IgD-negative memory B cell (primary cell): ENCODE measurements around the gene NCAPG2. TPM values are rescaled to one million over a fixed set of nuclear protein-coding genes. Genes with fewer than 3 reads are reported as not detected.

Source experiments
- H3K27ac Mint-ChIP-seq, 3 donors: one replicate each; pipeline ENCODE4 v1.8.0; 2020 to 2022; ENCODE audit warnings: mild to moderate bottlenecking in 3 of 3, mixed read lengths in 3 of 3, moderate library complexity in 1 of 3
- H3K27me3 Mint-ChIP-seq: one replicate; pipeline ENCODE4 v1.8.0; 2021; ENCODE audit warnings: mixed read lengths
- H3K36me3 Mint-ChIP-seq: one replicate; pipeline ENCODE4 v1.8.0; 2020; ENCODE audit warnings: mild to moderate bottlenecking, mixed read lengths
- H3K4me1 Mint-ChIP-seq, 3 donors: one replicate each; pipeline ENCODE4 v1.8.0; 2020 to 2022; ENCODE audit warnings: mixed read lengths in 3 of 3, mild to moderate bottlenecking in 1 of 3
- H3K4me3 Mint-ChIP-seq, 4 donors: one replicate each; pipeline ENCODE4 v1.8.0; 2020 to 2022; ENCODE audit warnings: mild to moderate bottlenecking in 4 of 4, mixed read lengths in 4 of 4, moderate library complexity in 3 of 4
- H3K9me3 Mint-ChIP-seq, 3 donors: one replicate each; pipeline ENCODE4 v1.8.0; 2020 to 2021; ENCODE audit warnings: mixed read lengths in 3 of 3, mild to moderate bottlenecking in 1 of 3
- polyA plus RNA-seq: library from polyadenylated mRNA; unstranded; fragments of 300-500 nt; fragmentation: Illumina TruSeq; gene quantifications from one replicate; pipeline ENCODE4 v1.2.3, GENCODE V29; 2021

NCAPG2 gene
- polyA plus RNA-seq, 1 donor from 2014 or later: 2.0 TPM

GRCh38 chr7:158586499-158587161 lies 118.0 kb downstream of the NCAPG2 start:
- no peaks in the 10 kb centered on the region for H3K36me3 Mint-ChIP-seq
- no peak overlapping the region for H3K27ac Mint-ChIP-seq
- H3K27me3 Mint-ChIP-seq: peaks cover 40% of the 10 kb centered on the region
- H3K4me1 Mint-ChIP-seq: peaks cover 5 to 9% (median 6%) of the 10 kb centered on the region in 3 donors
- peak overlapping the region in 1 of 4 donors; percentile 50 for H3K4me3 Mint-ChIP-seq
- H3K9me3 Mint-ChIP-seq: peaks cover 0 to 6% (median 0%) of the 10 kb centered on the region in 3 donors

GRCh38 chr7:158585721-158586498 lies 118.7 kb downstream of the NCAPG2 start:
- peaks cover 0 to 9% (median under 1%) of the 10 kb centered on the region in 3 donors for H3K9me3 Mint-ChIP-seq
- H3K27ac Mint-ChIP-seq: peak overlapping the region in 1 of 3 donors; percentile 59
- peaks cover 40% of the 10 kb centered on the region for H3K27me3 Mint-ChIP-seq
- peaks cover 6 to 11% (median 7%) of the 10 kb centered on the region in 3 donors for H3K4me1 Mint-ChIP-seq
- no peaks in the 10 kb centered on the region for H3K36me3 Mint-ChIP-seq
- peak overlapping the region in 3 of 4 donors; percentile 50 to 87 (median 78) for H3K4me3 Mint-ChIP-seq

DNA sequence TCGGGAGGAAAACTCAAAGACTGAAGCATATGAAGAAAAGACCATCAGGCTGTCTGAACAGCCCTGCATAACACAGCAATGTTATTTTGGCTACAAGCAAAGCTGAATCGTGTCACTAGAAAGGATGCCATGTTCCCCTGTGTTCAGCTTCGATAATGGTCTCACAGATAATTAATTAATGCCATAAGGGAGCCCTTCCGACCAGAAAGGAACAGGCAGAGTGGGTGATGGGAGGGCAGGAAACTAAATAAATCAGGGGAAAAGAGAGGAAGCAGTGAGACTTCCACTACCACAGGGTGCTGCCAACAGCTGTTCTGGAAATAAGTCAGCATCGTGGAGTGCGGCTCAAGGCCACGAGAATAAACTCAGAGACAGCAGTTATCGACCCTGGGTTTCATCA lies 120.2 kb downstream of the NCAPG2 start:
- no peak overlapping the region for H3K4me3 Mint-ChIP-seq
- peaks cover 40% of the 10 kb centered on the region for H3K27me3 Mint-ChIP-seq

DNA sequence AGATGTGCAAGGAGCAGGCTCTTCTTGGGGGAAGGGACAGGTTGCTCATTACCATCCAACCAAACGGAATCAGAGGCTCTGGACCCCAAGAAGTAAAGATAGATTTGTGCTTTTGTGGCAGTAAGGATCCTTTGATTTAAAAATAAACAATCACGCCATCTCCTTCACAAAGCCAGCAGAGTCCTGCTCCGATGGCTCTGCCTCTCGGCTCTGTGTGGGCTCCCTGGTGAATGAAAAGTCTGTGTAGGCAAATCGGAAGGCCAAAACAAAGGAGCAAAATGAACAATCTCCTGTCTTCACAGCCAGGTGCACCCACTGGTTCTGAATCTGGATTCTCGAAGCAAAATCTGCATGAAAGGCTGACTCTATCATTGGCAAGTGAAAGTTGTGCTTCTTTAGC lies 120.8 kb downstream of the NCAPG2 start:
- Mint-ChIP-seq H3K9me3 (peaks cover 4 to 18% (median 9%) of the 10 kb centered on the region in 3 donors), H3K36me3 (no peaks in the 10 kb centered on the region)

More for the DNA sequence above, 120.2 kb downstream of the NCAPG2 start:
- Mint-ChIP-seq H3K27ac (no peak overlapping the region), H3K36me3 (no peaks in the 10 kb centered on the region), H3K4me1 (peaks cover 6 to 11% (median 9%) of the 10 kb centered on the region in 3 donors), H3K9me3 (peaks cover 4 to 13% (median 9%) of the 10 kb centered on the region in 3 donors)

GRCh38 chr7:158583143-158583542 lies 121.5 kb downstream of the NCAPG2 start:
- Mint-ChIP-seq H3K4me3 (no peak overlapping the region), H3K4me1 (peaks cover 6 to 11% (median 7%) of the 10 kb centered on the region in 3 donors), H3K27ac (no peak overlapping the region), H3K36me3 (peaks cover 1% of the 10 kb centered on the region), H3K9me3 (peaks cover 4 to 19% (median 9%) of the 10 kb centered on the region in 3 donors), H3K27me3 (peaks cover 34% of the 10 kb centered on the region)

More for the DNA sequence above, 120.8 kb downstream of the NCAPG2 start:
- Mint-ChIP-seq H3K27ac (no peak overlapping the region), H3K4me3 (peak overlapping the region in 1 of 4 donors; percentile 14), H3K27me3 (peaks cover 37% of the 10 kb centered on the region), H3K4me1 (peaks cover 6 to 11% (median 9%) of the 10 kb centered on the region in 3 donors)

- H3K27ac Mint-ChIP-seq: no peak overlapping the region
- H3K9me3 Mint-ChIP-seq: peaks cover 4 to 19% (median 9%) of the 10 kb centered on the region in 3 donors
- peak overlapping the region in 2 of 4 donors; percentile 63 to 69 for H3K4me3 Mint-ChIP-seq
- peaks cover 6 to 11% (median 7%) of the 10 kb centered on the region in 3 donors for H3K4me1 Mint-ChIP-seq
- H3K36me3 Mint-ChIP-seq: peaks cover 2% of the 10 kb centered on the region
- peaks cover 34% of the 10 kb centered on the region for H3K27me3 Mint-ChIP-seq
These were observed 122.5 kb downstream of the NCAPG2 start for GRCh38 chr7:158582089-158582456.

- Mint-ChIP-seq H3K27me3 (peaks cover 34% of the 10 kb centered on the region), H3K4me3 (peak overlapping the region in 2 of 4 donors; percentile 63 to 69), H3K4me1 (peaks cover 6 to 11% (median 7%) of the 10 kb centered on the region in 3 donors), H3K36me3 (peaks cover 2% of the 10 kb centered on the region), H3K9me3 (peaks cover 4 to 19% (median 9%) of the 10 kb centered on the region in 3 donors), H3K27ac (no peak overlapping the region)
These were observed 123.0 kb downstream of the NCAPG2 start for GRCh38 chr7:158581440-158582088.

Other genes with a start within 250 kb of the NCAPG2 start
- 1.6 TPM for gene PTPRN2, start 117.0 kb downstream of the NCAPG2 start, polyA plus RNA-seq
- 13.2 TPM for gene ESYT2, start 124.7 kb upstream of the NCAPG2 start, polyA plus RNA-seq
- 15.6 TPM for gene DYNC2I1, start 151.8 kb upstream of the NCAPG2 start, polyA plus RNA-seq